ENCODE results near the gene THADA.

THADA gene

DNA sequence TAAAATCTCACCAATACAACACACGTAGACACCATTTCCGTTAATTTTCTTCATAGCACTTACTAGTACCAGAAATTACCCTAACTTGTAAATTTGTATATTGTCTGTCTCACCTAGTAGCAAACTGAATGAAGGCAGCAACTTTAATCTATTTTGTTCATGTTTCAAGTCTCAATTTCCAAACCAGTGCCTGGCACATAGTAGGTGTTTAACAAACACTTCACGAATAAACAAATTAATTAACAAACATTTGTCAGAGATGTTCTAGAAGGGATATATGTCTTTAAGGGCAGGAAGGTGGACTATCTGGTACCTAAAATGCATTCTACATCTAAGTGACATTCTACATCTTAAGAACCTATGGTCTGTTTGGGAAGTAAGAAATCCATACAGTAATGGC, 963 bp downstream of the THADA start:
- TF ChIP-seq, protein P1, sequence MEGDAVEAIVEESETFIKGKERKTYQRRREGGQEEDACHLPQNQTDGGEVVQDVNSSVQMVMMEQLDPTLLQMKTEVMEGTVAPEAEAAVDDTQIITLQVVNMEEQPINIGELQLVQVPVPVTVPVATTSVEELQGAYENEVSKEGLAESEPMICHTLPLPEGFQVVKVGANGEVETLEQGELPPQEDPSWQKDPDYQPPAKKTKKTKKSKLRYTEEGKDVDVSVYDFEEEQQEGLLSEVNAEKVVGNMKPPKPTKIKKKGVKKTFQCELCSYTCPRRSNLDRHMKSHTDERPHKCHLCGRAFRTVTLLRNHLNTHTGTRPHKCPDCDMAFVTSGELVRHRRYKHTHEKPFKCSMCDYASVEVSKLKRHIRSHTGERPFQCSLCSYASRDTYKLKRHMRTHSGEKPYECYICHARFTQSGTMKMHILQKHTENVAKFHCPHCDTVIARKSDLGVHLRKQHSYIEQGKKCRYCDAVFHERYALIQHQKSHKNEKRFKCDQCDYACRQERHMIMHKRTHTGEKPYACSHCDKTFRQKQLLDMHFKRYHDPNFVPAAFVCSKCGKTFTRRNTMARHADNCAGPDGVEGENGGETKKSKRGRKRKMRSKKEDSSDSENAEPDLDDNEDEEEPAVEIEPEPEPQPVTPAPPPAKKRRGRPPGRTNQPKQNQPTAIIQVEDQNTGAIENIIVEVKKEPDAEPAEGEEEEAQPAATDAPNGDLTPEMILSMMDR (IDR thresholded peaks at IDR 0.05; ENCODE audit: control insufficient read depth, insufficient read depth, low read depth, low read length, missing control alignments): no peak
- no peak for DNase-seq (ENCODE audit: low read depth)
- peak overlapping the region; percentile 78 for H3K4me3 ChIP-seq (ENCODE audit: control insufficient read depth, low read depth, low read length)

DNA sequence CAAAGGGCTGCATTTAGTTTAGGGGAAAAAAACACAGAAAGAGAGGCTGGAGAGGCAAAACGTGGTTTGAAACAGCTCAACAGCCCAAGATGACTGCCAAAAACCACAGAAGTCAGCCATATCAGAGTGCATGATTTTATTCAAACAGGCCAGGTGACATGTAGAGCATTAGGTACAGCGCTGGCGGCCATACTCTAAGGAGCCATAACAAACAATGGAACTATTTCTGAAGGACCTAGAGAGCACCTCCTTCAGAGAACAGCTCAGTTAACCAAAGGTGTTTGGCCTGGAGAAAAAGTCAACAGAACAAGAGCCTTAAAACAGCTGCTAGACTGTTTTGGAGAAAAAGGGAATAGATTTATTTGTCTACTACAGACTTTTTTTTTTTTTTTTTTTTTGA, 2.6 kb downstream of the THADA start:
- H3K4me3 ChIP-seq (ENCODE audit: control insufficient read depth, low read depth, low read length): no peak overlapping the region
- no peak for DNase-seq (ENCODE audit: low read depth)
- TF ChIP-seq, protein P1 (IDR thresholded peaks at IDR 0.05; ENCODE audit: control insufficient read depth, insufficient read depth, low read depth, low read length, missing control alignments): no peak

DNA sequence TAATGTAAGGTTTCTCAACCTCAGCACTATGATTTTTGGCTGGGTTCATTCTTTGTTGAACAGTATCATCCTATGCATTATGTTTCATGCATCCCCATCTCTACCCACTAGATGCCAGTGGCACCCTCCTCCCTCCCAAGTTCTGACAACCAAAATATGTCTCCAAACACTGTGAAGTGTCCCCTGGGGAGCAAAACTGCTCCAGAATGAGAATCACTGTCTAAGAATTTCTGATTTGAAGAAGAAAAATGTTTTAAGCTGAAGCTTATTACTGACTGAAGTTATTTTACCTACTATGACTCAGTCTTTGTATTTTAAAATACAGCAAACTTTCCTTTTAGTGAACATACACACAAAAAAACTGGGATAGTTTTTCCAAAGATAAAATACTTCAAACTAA, 3.4 kb downstream of the THADA start:
- DNase-seq (ENCODE audit: low read depth): peak; percentile 21
- TF ChIP-seq, protein P1 (IDR thresholded peaks at IDR 0.05; ENCODE audit: control insufficient read depth, insufficient read depth, low read depth, low read length, missing control alignments): peak; percentile 43
- H3K4me3 ChIP-seq (ENCODE audit: control insufficient read depth, low read depth, low read length): no peak overlapping the region

DNA sequence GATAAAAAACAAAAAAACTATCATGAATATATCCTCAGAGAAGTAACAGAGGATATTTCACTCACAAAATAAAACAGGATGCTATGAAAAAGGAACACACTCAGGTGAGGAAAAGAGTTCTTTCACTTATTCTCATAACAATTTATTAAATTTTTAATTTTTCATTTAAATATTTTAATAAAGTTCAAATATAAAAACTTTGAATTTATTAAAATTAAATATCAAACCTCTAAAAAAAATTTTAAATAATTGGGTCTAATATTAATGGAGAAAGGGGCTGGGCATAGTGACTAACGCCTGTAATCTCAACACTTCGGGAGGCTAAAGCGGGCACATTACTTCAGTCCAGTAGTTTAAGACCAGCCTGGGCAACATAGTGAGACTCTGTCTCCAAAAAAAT, 10.1 kb downstream of the THADA start:
- no peak overlapping the region for H3K4me3 ChIP-seq (ENCODE audit: control insufficient read depth, low read depth, low read length)
- TF ChIP-seq, protein P1 (IDR thresholded peaks at IDR 0.05; ENCODE audit: control insufficient read depth, insufficient read depth, low read depth, low read length, missing control alignments): no peak
- DNase-seq (ENCODE audit: low read depth): no peak

DNA sequence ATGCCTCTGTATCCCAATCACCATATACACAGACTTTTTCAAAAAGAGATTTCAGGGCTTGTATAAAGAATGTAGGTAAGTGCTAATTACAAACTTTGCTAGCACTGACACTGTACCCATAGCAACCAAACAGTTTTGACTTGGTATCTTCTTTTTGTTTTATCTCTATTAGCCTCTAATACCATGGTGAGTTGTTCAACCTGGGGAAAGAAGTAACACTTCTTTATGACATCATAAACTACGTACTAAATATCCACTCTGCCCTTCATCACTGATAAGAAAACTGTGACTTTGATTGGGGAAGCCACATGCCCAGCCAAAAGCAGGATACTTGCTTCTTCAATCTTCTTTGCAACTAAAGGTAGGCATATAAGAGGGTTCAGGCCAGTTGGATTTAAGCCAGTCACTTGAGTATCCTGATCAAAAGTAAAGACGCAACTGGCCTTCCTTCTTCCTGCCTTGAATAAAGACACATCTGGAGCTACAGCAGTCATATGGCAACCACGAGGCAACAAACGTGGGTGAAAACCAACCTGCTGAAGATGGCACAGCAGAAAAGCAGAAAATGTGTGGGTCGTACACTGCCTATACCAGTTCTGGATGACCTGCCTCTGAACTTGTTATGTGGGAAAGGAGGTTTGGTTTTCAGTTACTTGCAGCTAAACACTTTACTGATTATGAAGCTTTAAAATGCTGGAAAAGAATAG, 16.4 kb downstream of the THADA start:
- TF ChIP-seq, protein P1 (IDR thresholded peaks at IDR 0.05; ENCODE audit: control insufficient read depth, insufficient read depth, low read depth, low read length, missing control alignments): no peak
- no peak for DNase-seq (ENCODE audit: low read depth)
- H3K4me3 ChIP-seq (ENCODE audit: control insufficient read depth, low read depth, low read length): no peak overlapping the region

DNA sequence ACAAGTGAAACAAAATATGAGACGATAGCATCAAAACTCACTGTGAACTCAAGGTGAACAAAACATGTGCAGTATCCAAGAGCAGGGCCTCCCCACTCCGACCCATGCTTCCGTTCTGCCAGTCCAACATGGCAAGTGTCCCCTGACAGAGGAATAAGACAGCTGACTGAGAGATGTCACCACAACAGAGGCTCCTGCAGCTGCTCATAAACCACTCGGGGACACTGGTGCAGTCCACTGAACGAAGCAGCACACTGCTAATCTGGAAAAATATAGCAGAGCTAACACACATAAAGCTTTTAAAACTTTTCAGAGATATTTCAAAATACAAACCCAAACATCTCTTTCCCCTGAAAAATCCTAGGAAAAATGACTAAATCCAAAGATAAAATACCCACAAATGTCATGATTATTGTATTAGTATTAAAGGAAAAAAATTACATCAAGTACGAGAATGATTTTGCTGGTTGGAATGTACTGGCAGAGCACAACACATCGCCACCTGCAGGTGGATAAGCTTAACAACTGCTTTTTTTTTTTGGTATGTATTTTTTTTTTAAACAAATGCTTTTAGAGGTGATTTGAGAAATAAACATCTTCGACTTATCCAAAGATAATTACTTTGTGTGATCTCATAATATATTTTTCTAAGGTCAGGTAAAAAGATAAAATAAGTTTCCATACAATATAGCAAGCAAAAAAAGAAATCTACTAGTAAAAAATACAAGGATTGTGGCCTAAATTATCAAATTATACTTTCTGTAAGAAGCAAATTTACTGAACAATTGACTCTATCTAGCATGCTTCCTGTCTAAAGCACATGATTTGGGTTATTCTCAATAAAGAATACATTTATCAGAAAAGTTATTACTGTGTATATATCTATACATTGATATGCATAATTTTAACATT, 18.6 kb downstream of the THADA start:
- DNase-seq (ENCODE audit: low read depth): peak; percentile 61
- H3K4me3 ChIP-seq (ENCODE audit: control insufficient read depth, low read depth, low read length): no peak overlapping the region
- TF ChIP-seq, protein P1 (IDR thresholded peaks at IDR 0.05; ENCODE audit: control insufficient read depth, insufficient read depth, low read depth, low read length, missing control alignments): peak; percentile 75

Measured in AG09309 (cell line).